Hepatocyte (in vitro differentiated cells): ENCODE results near the gene HMX3.

Experiments used
- CTCF ChIP-seq: fragments of 200-600 bp; sonication (generic); IDR thresholded peaks from 2 replicates; pipeline ENCODE4 v1.5.1; 2016; ENCODE audit warnings: antibody characterized with exemption, mild to moderate bottlenecking; ENCODE audit not compliant: poor library complexity
- EZH2 ChIP-seq: fragments of 200-600 bp; sonication (generic); IDR thresholded peaks from 2 replicates; pipeline ENCODE4 v1.6.1; 2016; ENCODE audit warnings: antibody characterized with exemption, mild to moderate bottlenecking, borderline replicate concordance

- no peak for TF ChIP-seq CTCF
- no peak for TF ChIP-seq EZH2
Measured at GRCh38 chr10:123109466-123109865, 26.3 kb upstream of the HMX3 start.
